A673 (cell line): ENCODE measurements around the gene GID4.

Experiments
- CTCF ChIP-seq: fragments of 300-800, 200-600 bp; sonication (generic); conservative IDR thresholded peaks from 2 replicates; pipeline ENCODE4 v1.5.1; 2017; ENCODE audit warnings: low read depth, mild to moderate bottlenecking, antibody characterized with exemption, low read length, moderate library complexity, mixed read lengths
- EZH2 ChIP-seq: fragments of 200-600 bp; sonication (generic); IDR thresholded peaks from 2 replicates; pipeline ENCODE4 v1.6.1; 2017; ENCODE audit warnings: borderline replicate concordance, low read depth, mild to moderate bottlenecking, mixed read lengths, antibody characterized with exemption, low read length; ENCODE audit not compliant: poor library complexity, severe bottlenecking

- no peak for TF ChIP-seq CTCF
- no peak for TF ChIP-seq EZH2
Measured at GRCh38 chr17:18017958-18018357, 21.2 kb upstream of the GID4 start.
